GM19193 (cell line): ENCODE results near the gene ENTREP1.

ENCODE experiments used
- POLR2A ChIP-seq: IDR thresholded peaks from 4 replicates; pipeline ENCODE4 v1.6.1; 2011; ENCODE audit not compliant: insufficient read depth, insufficient read length; ENCODE audit errors: extremely low read depth

Gene ENTREP1

DNA sequence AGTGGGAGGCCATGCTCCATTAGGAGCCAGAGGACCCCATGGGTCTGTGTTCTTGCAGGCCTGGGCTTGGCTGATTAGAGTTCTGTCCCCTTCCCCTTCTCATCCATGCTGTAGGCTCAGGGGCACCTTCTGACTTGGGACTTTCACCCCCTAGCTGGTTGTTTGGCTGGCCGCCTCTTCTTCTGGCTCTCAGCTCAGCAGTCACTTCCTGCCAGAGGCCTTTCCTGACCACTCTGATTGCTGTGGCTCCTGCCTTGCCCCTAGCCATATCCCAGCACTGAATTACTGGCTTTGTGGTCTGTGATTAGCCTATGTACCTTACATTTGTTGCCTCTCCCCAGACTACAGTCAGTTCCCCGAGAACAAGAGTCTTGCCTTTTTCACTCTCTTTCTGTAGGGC, 14.6 kb downstream of the ENTREP1 start:
- TF ChIP-seq POLR2A, result no peak

DNA sequence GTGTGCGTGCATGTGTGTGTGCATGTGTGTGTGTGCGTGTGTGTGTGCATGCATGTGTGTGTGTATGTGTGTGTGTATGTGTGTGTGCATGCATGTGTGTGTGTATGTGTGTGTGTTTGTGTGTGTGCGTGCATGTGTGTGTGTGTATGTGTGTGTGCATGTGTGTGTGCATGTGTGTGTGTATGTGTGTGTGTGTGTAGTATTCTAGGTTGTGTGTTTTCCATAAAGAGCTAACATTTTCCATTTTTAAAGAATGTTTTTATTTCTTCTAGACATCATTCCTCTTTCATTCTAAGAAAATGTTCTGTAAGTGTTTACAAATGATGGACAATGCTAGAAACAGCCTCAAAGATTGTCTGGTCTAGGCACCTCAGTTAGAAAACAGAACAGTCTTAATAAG, 15.6 kb downstream of the ENTREP1 start:
- TF ChIP-seq POLR2A, result no peak

DNA sequence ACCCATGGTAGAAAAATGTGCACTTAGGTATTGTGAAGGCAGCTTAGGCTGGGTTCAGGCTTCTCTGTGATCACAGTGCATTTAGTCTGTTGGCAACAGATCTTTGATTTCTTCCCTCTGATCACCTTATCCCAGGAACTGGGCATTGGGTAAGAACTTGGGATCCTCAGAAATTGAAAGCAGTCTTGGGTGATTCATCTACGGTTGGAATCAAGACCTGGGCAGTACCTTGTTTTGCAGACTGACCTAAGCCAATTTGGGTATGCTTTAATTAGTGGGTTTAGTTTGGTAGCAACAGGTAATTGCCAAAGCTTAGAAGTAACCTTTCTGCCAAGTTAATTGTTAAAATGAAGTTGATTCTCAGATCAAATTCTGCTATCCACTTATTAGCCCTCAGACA, 17.8 kb downstream of the ENTREP1 start:
- no peak for TF ChIP-seq POLR2A

DNA sequence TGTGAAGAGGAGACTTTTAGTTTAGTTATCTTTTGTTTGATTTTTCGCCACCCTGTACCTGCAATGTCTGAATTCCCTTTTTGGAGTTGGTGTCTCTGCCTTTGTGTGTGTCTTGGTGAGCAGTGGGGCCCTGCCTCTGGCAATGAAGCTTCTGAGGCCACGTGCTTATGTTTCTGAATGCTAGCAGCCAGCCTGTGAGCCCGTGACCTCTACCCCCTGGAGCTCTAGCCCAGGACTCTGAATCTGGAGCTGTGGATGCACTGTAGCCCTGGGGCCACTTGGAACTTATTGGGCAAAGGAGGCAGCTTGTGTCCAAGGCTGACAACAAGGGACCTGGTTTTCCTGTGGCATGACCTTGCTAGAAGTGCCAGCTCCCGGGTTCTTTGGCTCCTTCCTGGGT, 19.4 kb downstream of the ENTREP1 start:
- TF ChIP-seq POLR2A, result no peak

DNA sequence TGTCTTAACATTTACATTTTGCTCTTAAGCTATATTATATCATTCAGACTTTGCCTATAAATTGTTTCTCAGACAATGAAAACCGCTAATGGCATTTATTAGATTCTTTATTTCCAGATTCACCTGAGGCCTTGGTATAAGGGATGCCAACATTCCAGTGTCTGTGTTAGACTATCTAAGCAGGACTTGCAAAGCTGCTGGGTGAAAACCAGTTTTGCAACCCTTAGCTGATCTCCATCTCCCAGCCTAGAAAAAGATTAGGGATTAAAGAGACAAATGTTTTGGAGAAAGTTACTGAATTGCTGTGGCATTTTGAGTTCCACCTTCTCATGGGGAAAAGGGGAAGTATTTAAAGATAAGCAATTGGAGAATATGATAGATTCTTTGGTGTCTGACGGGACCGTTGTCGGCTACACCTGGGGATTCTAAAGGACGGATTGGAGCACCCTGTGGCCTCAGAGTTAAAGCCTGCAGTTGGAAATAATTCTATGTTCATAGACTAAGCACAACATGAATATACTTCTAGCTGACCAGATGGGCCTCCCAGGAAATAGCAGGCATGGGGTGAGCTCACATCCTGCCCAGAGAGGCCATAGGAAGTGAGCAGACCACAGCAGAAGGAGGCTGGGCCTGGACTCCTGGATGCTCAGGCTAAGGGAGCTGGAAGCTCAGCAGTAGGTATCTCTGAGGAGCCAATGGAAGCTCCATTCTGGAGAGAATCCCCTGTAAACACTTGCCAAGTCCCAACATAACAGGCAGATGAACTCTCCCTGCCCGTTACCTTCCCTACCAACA, 21.8 kb downstream of the ENTREP1 start:
- no peak for TF ChIP-seq POLR2A

DNA sequence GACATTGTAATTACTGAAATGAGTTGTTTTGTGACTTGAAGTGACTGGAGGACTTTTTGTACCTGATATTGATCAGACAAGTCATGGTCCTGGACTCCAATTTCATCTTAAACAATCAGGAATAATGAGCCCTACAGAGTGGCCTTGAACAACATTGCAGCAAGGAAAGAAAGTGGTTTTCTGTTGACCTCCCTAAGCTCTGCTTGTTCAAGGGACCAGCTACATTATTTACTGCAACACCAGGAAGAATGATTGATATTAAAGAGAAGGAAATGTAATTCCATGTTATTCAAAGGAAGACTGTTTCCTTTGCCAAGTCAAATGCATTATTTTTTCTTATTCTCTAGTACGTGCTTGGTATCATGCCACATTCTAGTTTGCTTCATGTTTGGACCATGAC, 22.6 kb downstream of the ENTREP1 start:
- TF ChIP-seq POLR2A, result no peak

DNA sequence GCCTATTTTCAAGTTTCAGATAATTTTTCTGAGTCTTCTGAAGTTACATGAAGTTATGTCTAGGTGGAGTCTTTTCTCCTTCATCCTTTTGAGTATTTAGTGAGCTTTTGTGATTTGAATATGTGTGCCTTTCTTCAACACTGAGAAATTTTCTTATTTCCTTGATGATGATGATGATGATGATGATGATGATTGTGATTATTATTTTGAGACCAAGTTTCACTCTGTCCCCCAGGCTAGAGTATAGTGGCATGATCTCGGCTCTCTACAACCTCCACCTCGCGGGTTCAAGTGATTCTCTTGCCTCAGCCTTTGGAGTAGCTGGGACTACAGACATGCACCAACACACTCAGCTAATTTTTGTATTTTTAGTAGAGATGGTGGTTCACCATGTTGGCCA, 26.2 kb downstream of the ENTREP1 start:
- TF ChIP-seq POLR2A, result no peak

DNA sequence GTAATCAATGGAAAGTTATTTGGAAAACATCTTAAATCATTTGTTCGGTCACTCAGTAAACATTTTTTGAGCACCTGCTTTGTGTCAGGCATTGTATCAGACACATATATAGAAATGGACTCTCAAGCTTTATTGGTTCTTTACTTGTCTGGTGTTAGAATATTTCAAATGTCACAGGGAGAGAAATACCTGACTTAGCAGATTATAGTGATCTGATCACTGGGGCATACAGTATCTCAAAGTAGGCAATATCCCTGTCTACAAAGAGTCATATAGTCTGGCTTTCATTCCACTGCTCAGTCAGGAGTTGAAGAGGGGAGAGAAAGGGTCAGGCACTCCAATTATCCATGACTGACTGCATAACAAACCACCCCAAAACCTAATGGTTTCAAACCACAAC, 30.2 kb downstream of the ENTREP1 start:
- TF ChIP-seq POLR2A, result no peak

DNA sequence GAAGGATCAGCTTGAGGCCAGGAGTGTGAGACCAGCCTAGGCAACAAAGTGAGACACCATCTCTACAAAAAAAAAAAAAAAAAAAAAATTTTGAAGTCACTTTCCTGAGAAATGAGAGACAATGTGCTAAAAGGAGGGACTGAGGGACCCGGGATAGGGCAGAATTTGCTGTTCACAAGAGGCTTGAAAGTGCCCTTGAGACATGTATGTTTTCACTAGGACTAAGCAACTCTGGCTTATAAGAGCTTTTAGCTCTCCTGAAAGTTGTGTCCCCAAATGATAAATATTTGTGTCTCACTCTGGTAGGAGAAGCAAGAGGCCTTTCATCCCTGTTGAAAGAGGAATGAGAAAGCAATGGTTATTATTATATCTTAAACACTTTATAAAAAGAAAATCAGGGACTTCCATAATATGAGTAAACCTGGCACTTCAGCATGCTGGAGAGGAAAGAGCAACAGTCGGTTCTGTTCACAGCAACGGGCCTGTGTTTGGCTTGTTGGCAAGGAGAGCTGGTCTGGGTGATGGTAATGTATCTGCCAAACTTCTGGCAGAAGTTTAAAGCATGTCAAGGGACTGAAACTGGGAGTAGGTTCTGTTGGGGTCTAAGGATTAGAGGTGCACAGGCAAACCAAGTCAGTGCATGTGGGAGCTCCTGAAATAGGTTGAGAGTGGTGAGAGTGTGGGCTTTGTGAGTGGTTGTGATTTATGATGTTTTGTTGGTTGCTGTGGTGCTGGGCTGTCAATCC, 32.2 kb downstream of the ENTREP1 start:
- no peak for TF ChIP-seq POLR2A

DNA sequence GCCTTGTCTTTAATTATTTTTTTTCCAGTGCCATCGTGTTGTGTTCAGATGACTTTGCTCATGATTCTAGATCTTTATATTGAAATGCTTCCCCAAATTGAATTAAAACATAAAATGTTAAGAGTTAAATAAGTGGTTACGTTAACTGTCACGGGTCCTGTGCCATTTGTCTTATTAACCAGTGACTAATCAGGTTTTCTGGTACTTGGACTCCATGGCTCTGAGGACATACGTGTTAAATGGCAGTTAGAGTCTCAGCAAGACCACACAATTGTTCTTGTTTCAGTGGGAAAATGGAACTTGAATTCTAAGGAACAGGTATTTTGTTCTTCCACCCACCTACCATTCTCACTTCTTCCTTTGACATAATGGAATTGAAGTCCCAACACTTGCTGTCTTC, 32.8 kb downstream of the ENTREP1 start:
- TF ChIP-seq POLR2A, result no peak

DNA sequence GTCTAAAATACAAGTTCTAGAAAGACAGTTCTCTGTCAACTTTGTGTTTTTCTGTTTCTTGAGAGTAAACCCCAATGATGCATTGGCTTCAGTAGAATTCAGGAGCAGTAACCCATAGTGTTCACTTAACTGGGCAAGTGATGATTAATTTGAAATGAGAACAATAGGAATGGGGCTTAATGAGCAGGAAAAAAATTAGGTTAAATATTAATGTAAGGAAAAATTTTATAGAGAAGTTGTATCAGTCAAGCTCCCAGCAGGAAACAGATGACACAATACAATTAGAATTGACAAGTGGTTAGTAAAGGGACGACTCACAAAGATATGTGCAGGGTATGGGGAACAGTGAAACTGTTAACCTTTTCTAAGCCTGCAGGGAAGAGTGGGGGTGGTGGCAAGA, 38.2 kb downstream of the ENTREP1 start:
- TF ChIP-seq POLR2A, result no peak

DNA sequence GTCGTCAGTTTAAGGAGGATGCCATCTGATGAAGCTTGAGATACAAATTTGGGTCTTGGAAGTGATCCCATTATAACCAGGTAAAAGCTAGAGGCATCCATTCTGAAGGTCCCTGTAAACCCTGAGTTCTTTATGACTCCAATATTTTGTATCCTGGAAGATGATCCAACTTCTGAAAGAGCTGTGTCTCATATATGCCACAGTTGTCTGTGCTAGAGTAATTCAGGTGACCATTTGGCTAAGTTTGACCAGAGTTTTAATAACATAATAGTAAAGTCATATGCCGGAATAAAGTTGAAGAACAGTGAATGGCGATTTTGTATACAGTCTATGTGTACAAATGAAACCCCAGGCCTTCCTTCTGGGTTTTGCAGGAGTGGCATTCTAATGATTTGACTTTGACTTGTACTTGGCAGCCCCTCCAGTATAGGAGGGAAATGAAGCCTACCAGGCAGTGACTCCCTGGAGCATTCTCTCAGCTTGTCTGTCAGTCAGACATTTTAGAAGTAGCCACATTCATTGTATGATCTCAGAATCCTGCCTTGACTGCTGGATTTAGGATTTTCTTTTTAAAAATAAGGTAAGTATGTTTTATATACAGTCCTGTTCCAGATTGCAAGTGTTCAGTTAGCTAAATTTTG, 39.6 kb downstream of the ENTREP1 start:
- TF ChIP-seq POLR2A, result no peak

DNA sequence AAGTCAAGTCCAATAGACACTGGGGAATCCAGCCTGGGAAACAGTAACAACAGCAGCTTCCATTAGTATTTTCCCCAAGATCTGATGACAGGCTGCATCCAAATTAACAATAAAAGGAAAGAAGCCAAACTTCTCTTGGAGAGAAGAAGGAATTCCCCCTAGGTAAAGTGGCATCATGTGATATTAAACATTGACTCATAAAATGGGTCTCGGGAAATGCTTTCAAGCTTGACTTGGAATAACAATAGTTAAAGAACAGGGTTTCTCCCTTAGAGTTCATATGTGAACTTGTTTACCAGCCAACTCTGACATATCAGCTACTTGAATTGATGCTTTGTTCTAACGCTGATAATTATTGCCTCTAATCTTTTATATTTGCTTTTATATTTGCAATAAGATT, 45.4 kb downstream of the ENTREP1 start:
- no peak for TF ChIP-seq POLR2A

DNA sequence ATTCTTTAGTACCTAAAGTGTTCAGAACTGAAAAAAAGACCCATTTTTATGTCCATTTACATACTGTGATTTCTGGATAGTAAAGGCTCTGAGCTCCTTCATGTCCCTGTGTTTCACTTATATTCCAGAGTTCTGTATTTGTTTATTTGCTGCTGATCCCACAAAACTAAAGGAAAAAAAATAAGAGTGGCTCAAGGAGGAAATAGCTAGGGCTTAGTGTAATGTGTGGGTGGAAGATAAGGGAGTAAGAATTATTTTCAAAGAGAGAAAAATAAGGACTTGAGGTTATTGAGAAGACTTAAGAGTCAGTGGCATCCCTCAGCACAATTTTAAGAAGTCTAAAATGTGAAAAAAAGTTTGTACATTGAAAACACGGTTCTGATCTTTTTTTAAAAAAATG, 46.0 kb downstream of the ENTREP1 start:
- TF ChIP-seq POLR2A, result no peak

DNA sequence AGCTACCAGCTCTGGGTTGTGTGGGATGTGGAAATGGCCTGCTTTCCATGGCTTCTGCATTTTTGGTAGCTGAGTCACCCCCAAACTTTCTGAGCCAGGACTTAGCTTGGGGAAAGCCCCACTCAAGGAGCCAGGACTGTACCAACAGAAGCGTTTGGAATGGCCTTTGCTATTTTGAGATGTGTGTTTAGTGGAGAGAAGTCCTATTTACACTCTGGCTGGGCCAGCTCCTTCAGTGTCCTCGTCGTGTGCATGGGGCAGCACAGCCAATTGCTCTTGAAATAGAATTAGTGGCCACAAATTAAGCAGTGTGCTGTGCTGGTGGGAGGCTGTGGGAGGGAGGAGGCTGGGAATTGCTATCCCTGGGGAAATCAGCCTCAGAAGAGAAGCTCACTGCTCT, 51.6 kb downstream of the ENTREP1 start:
- TF ChIP-seq POLR2A, result no peak

DNA sequence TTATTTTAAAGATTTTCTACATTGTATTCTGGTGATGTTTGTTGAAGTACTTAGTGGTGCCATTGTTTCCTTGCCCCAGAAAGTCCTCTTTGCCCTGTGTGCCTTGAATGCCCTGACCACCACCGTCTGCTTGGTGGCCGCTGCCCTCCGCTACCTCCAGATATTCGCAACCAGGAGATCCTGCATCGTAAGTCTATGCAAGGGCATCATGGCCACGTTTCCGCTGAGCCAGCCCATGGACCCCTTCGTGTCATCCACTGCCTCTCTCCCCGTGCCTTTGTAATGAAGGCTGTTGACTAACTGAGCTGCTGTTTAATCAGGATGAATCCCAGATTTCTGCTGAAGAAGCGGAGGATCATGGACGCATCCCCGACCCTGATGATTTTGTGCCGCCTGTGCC, 52.3 kb downstream of the ENTREP1 start:
- TF ChIP-seq POLR2A, result no peak
